A375 (cell line): ENCODE results near the gene THBS4. TPM values are rescaled to one million over a fixed set of nuclear protein-coding genes. Genes with fewer than 3 reads are reported as not detected.

Experiments
- small RNA-seq: library from RNA; depleted of rRNA; stranded (forward); fragments of <200 nt; gene quantifications from one replicate; pipeline ENCODE3, GENCODE V24; 2014
- total RNA-seq: library from RNA; depleted of rRNA; stranded (reverse); fragments of >200 nt; shearing (Covaris generic); gene quantifications from 2 replicates; pipeline ENCODE4 v1.2.3, GENCODE V29; 2014; rRNA removed

The THBS4 gene
- total RNA-seq: 0.68 and 1.7 TPM in 2 replicates

GRCh38 chr5:80034962-80035821, at the start of gene THBS4:
TSS of gene THBS4 (plus strand) at chr5:80035348. CDS start at chr5:80035538, 190 bp downstream.

GRCh38 chr5:79990598-79991507, 44.3 kb upstream of the THBS4 start, which contains the start of gene MTX3:
TSS of gene MTX3 (minus strand) at chr5:79991262. CDS start at chr5:79991238, 24 bp downstream.

Small RNA genes lying within 50 kb of the gene (small RNA-seq; reads per million reads assigned to genes)
- not detected for gene TRMT112P2

Other genes starting within 250 kb of the THBS4 start
- 17.1 and 18.9 TPM in 2 replicates for gene MTX3, start 44.1 kb upstream of the THBS4 start, total RNA-seq
- gene SERINC5, start 220.7 kb downstream of the THBS4 start, total RNA-seq: 2.4 and 3.1 TPM in 2 replicates